Breast epithelium (tissue), 3 donors: Measurements from ENCODE around the gene HCK.

ENCODE experiments used
- POLR2A ChIP-seq: fragments of 450-650 bp; IDR thresholded peaks from one replicate; pipeline ENCODE4 v1.6.1; 2016; ENCODE audit warnings: antibody characterized with exemption, mild to moderate bottlenecking, moderate library complexity
- POLR2AphosphoS5 ChIP-seq, 3 donors: sonication (generic); formaldehyde crosslinking; IDR thresholded peaks; one replicate each; pipeline ENCODE4 v1.6.1; 2017; ENCODE audit warnings: antibody characterized with exemption in 3 of 3
- TF ChIP-seq, protein P1 (sequence below), 3 donors: fragments of 450-650 bp; IDR thresholded peaks; one replicate each; pipeline ENCODE4 v1.5.1; 2016 to 2017; ENCODE audit warnings: antibody characterized with exemption in 3 of 3, mild to moderate bottlenecking in 3 of 3, moderate library complexity in 3 of 3

DNA sequence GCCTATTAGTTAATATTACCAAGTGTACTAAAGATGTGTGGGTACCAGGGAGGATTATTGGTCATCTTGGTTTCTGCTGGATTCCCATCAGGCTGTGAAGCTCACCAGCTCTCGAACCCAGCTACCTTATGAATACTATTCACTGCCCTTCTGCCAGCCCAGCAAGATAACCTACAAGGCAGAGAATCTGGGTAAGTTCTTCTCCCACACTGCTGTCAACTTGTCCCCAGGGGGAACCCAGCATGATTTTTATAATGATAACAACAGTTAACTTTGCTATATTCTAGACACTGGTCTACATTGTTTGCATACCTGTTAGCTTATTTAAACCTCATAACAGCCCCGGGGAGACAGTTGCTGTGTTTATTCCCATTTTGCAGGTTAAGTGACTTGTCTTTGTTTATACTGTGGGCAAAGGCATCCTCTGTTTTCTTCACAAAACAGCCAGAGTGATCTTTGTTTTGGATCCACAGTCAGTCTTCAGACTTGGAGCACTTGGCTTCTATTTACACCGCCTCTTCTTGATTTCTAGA, 84.0 kb downstream of the HCK start:
- TF ChIP-seq, protein P1, sequence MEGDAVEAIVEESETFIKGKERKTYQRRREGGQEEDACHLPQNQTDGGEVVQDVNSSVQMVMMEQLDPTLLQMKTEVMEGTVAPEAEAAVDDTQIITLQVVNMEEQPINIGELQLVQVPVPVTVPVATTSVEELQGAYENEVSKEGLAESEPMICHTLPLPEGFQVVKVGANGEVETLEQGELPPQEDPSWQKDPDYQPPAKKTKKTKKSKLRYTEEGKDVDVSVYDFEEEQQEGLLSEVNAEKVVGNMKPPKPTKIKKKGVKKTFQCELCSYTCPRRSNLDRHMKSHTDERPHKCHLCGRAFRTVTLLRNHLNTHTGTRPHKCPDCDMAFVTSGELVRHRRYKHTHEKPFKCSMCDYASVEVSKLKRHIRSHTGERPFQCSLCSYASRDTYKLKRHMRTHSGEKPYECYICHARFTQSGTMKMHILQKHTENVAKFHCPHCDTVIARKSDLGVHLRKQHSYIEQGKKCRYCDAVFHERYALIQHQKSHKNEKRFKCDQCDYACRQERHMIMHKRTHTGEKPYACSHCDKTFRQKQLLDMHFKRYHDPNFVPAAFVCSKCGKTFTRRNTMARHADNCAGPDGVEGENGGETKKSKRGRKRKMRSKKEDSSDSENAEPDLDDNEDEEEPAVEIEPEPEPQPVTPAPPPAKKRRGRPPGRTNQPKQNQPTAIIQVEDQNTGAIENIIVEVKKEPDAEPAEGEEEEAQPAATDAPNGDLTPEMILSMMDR (IDR thresholded peaks at IDR 0.05) = no peak
- TF ChIP-seq POLR2AphosphoS5 (IDR thresholded peaks at IDR 0.05) (no peak), POLR2A (no peak)
